Spleen (tissue), 11 donors: ENCODE data around the gene LYSMD3. TPM values are rescaled to one million over a fixed set of nuclear protein-coding genes. Genes with fewer than 3 reads are reported as not detected.

Experiments used
- DNase-seq: peaks from one replicate; pipeline ENCODE4 v3.0.0-alpha.2; 2020
- H3K27ac ChIP-seq, 8 donors: fragments of 200-600 bp; sonication (generic) in 7 of 8; 1 replicate in 4 of 8; 2 replicates in 4 of 8; pipeline versions ENCODE4 v1.5.0 to v1.8.0; 2016 to 2021; ENCODE audit warnings: inconsistent platforms in 4 of 8, mild to moderate bottlenecking in 4 of 8, moderate library complexity in 1 of 8
- H3K27me3 ChIP-seq, 7 donors: fragments of 200-600 bp; sonication (generic) in 6 of 7; replicated peaks in 1 of 7; 1 replicate in 4 of 7; 2 replicates in 3 of 7; pipeline versions ENCODE4 v1.5.0 to v1.8.0; 2016 to 2021; ENCODE audit warnings: inconsistent platforms in 3 of 7, mild to moderate bottlenecking in 1 of 7
- H3K36me3 ChIP-seq, 6 donors: fragments of 200-600 bp; sonication (generic) in 5 of 6; 1 replicate in 4 of 6; 2 replicates in 2 of 6; pipeline versions ENCODE4 v1.5.0 to v1.8.0; 2016 to 2021; ENCODE audit warnings: inconsistent platforms in 2 of 6
- H3K4me1 ChIP-seq, 6 donors: fragments of 200-600 bp; sonication (generic) in 5 of 6; 1 replicate in 3 of 6; 2 replicates in 3 of 6; pipeline versions ENCODE4 v1.5.0 to v1.8.0; 2016 to 2021; ENCODE audit warnings: inconsistent platforms in 3 of 6
- H3K4me3 ChIP-seq, 8 donors: fragments of 200-600 bp; sonication (generic) in 7 of 8; 1 replicate in 4 of 8; 2 replicates in 4 of 8; pipeline versions ENCODE4 v1.5.0 to v1.8.0; 2016 to 2021; ENCODE audit warnings: inconsistent platforms in 4 of 8, mild to moderate bottlenecking in 4 of 8, moderate library complexity in 2 of 8
- H3K9me3 ChIP-seq, 8 donors: fragments of 200-600 bp; sonication (generic) in 7 of 8; 1 replicate in 4 of 8; 2 replicates in 4 of 8; pipeline versions ENCODE4 v1.5.0 to v1.8.0; 2016 to 2021; ENCODE audit warnings: inconsistent platforms in 4 of 8
- CTCF ChIP-seq, 11 experiments: fragments of 200-600 bp in 7 of 11; fragments of 450-650 bp in 4 of 11; sonication (generic) in 4 of 11; IDR thresholded peaks in 8 of 11; conservative IDR thresholded peaks in 3 of 11; 1 replicate in 7 of 11; 2 replicates in 4 of 11; pipeline versions ENCODE4 v1.4.0 to v1.8.0; 2016 to 2021; ENCODE audit warnings: antibody characterized with exemption in 11 of 11, inconsistent platforms in 4 of 11, mild to moderate bottlenecking in 1 of 11
- POLR2A ChIP-seq, 3 donors: fragments of 450-650 bp; IDR thresholded peaks; one replicate each; pipeline ENCODE4 v1.5.1; 2017; ENCODE audit warnings: antibody characterized with exemption in 3 of 3, mild to moderate bottlenecking in 1 of 3
- POLR2AphosphoS5 ChIP-seq, 3 donors: sonication (generic); formaldehyde crosslinking; IDR thresholded peaks; one replicate each; pipeline ENCODE4 v1.5.1; 2017; ENCODE audit warnings: antibody characterized with exemption in 3 of 3
- WGBS, 5 donors: extraction: QIAGEN DNeasy Blood & Tissue Kit in 3 of 5; methylation state at CpG; one replicate each; pipeline versions ENCODE4 v1.1.5 to v1.1.7; 2013 to 2018; 5-methylcytosine and 5-hydroxymethylcytosine counted together
- intact Hi-C: fragments of 100-400 bp; cut with DNase I; formaldehyde crosslinking; loops from one replicate; pipeline ENCODE4 v1.15.0; 2023; ENCODE audit warnings: low total_unique reads
- polyA plus RNA-seq, 3 donors: library from polyadenylated mRNA; stranded (reverse); fragments of 200-250 nt; gene quantifications; one replicate each; pipeline ENCODE4 v1.2.1, GENCODE V29; 2013
- total RNA-seq, 7 donors: library from RNA; depleted of rRNA in 3 of 7; stranded (reverse); fragments of >200 nt in 3 of 7; fragmentation: NEBNext Ultra II Directional in 4 of 7; extraction: Animal tissue kit (Norgen Biotek cat#: 25700) in 4 of 7; gene quantifications; one replicate each; pipeline versions ENCODE4 v1.1.0 to v1.2.1, GENCODE V29; 2016 to 2021
- donor health status: healthy with polysubstance abuse.
- donor health status: DM: no; HTN: no; CAD: no; lungs with moderate emphysema.
- donor health status: DM: no; HTN: no; CAD: no.
- donor health status: Bipolar disorder and iron deficiency.
- donor health status: healthy.
- donor health status: DM: no; HTN: no; CAD: no.
- donor health status: DM: yes; HTN: yes; CAD: no.

LYSMD3 gene
- total and polyA plus RNA-seq, 10 donors: 5.1 to 27.4 (median 19.5) TPM

- DNase-seq: no peak
- H3K36me3 ChIP-seq: no peaks in the 10 kb centered on the region
- H3K9me3 ChIP-seq: no peaks in the 10 kb centered on the region
- no peak overlapping the region for H3K4me3 ChIP-seq
- peaks cover 0 to 5% (median 0%) of the 10 kb centered on the region in 6 donors for H3K4me1 ChIP-seq
- peaks cover 0 to 54% (median 0%) of the 10 kb centered on the region in 7 donors for H3K27me3 ChIP-seq
- 52 to 82% (median 64%) methylated on average over 5 of the region's 5 CpGs for WGBS, 5 donors
- intact Hi-C loops: no loop called here
- TF ChIP-seq POLR2AphosphoS5 (IDR thresholded peaks at IDR 0.05) (no peak), CTCF (IDR thresholded peaks at IDR 0.05 in 8 of 11, conservative IDR thresholded peaks at IDR 0.05 in 3 of 11) (no peak), POLR2A (IDR thresholded peaks at IDR 0.05) (no peak)
- no peak overlapping the region for H3K27ac ChIP-seq
Observed at GRCh38 chr5:90548069-90548593, 18.7 kb upstream of the LYSMD3 start.

GRCh38 chr5:90547072-90547536 is 17.7 kb upstream of the LYSMD3 start:
- Histone ChIP-seq H3K27me3 (peaks cover 0 to 56% (median 0%) of the 10 kb centered on the region in 7 donors), H3K9me3 (no peaks in the 10 kb centered on the region), H3K27ac (no peak overlapping the region), H3K4me3 (no peak overlapping the region), H3K4me1 (peaks cover 0 to 5% (median 0%) of the 10 kb centered on the region in 6 donors), H3K36me3 (no peaks in the 10 kb centered on the region)
- intact Hi-C loops: no loop called here
- TF ChIP-seq POLR2A (IDR thresholded peaks at IDR 0.05) (no peak), POLR2AphosphoS5 (IDR thresholded peaks at IDR 0.05) (no peak), CTCF (IDR thresholded peaks at IDR 0.05 in 8 of 11, conservative IDR thresholded peaks at IDR 0.05 in 3 of 11) (no peak)
- DNase-seq: no peak
- 67 to 93% (median 88%) methylated on average over 1 of the region's 1 CpG for WGBS, 5 donors

GRCh38 chr5:90546216-90546837 is 16.9 kb upstream of the LYSMD3 start:
- TF ChIP-seq POLR2A (IDR thresholded peaks at IDR 0.05): no peak
- TF ChIP-seq CTCF (IDR thresholded peaks at IDR 0.05 in 8 of 11, conservative IDR thresholded peaks at IDR 0.05 in 3 of 11): no peak
- no peak for TF ChIP-seq POLR2AphosphoS5 (IDR thresholded peaks at IDR 0.05)
- 83 to 93% (median 89%) methylated on average over 4 of the region's 4 CpGs for WGBS, 5 donors
- peaks cover 0 to 5% (median 0%) of the 10 kb centered on the region in 6 donors for H3K4me1 ChIP-seq
- H3K36me3 ChIP-seq: no peaks in the 10 kb centered on the region
- no peak overlapping the region for H3K27ac ChIP-seq
- no peaks in the 10 kb centered on the region for H3K9me3 ChIP-seq
- DNase-seq: no peak
- peaks cover 0 to 49% (median 0%) of the 10 kb centered on the region in 7 donors for H3K27me3 ChIP-seq
- no peak overlapping the region for H3K4me3 ChIP-seq
- intact Hi-C loops: no loop called here

GRCh38 chr5:90545511-90545910 is 16.1 kb upstream of the LYSMD3 start:
- Histone ChIP-seq H3K36me3 (no peaks in the 10 kb centered on the region), H3K27ac (no peak overlapping the region), H3K27me3 (peaks cover 0 to 43% (median 0%) of the 10 kb centered on the region in 7 donors), H3K4me3 (no peak overlapping the region), H3K9me3 (no peaks in the 10 kb centered on the region), H3K4me1 (no peaks in the 10 kb centered on the region)
- intact Hi-C loops: no loop called here
- no peak for DNase-seq
- 73 to 88% (median 80%) methylated on average over 2 of the region's 2 CpGs for WGBS, 5 donors
- TF ChIP-seq CTCF (IDR thresholded peaks at IDR 0.05 in 8 of 11, conservative IDR thresholded peaks at IDR 0.05 in 3 of 11): no peak
- no peak for TF ChIP-seq POLR2A (IDR thresholded peaks at IDR 0.05)
- no peak for TF ChIP-seq POLR2AphosphoS5 (IDR thresholded peaks at IDR 0.05)
